Activated CD4-positive, alpha-beta memory T cell treated with anti-CD3 and anti-CD28 coated beads for 36 hours (primary cell): ENCODE results near the gene SLC38A6. TPM values are rescaled to one million over a fixed set of nuclear protein-coding genes. Genes with fewer than 3 reads are reported as not detected.
A peak's percentile ranks its signal among the peaks of the same experiment; 100 is the strongest.

ENCODE experiments used
- CTCF ChIA-PET: fragments of 350-600 bp; sonication (Branson Sonifier 250); formaldehyde crosslinking; loops from one replicate; lab custom pipeline; 2021; ENCODE audit warnings: antibody characterized with exemption, inconsistent platforms; lab: Charles Lee
- POLR2A ChIA-PET: fragments of 350-600 bp; sonication (Branson Sonifier 250); formaldehyde crosslinking; loops from one replicate; lab custom pipeline; 2021; ENCODE audit warnings: antibody characterized with exemption; lab: Charles Lee
- DNase-seq: peaks from one replicate; pipeline ENCODE4 v3.0.0-alpha.2; 2020
- H3K27ac Mint-ChIP-seq: one replicate; pipeline ENCODE4 v1.8.0; 2021; ENCODE audit warnings: mixed read lengths
- H3K27me3 Mint-ChIP-seq: one replicate; pipeline ENCODE4 v1.8.0; 2021; ENCODE audit warnings: mixed read lengths
- H3K36me3 Mint-ChIP-seq: one replicate; pipeline ENCODE4 v1.8.0; 2021; ENCODE audit warnings: mixed read lengths
- H3K4me1 Mint-ChIP-seq: one replicate; pipeline ENCODE4 v1.8.0; 2021; ENCODE audit warnings: low read depth, mixed read lengths
- H3K4me3 Mint-ChIP-seq: one replicate; pipeline ENCODE4 v1.8.0; 2021; ENCODE audit warnings: mild to moderate bottlenecking, mixed read lengths
- H3K9me3 Mint-ChIP-seq: one replicate; pipeline ENCODE4 v1.8.0; 2021; ENCODE audit warnings: mixed read lengths
- intact Hi-C: fragments of 100-400 bp; cut with micrococcal nuclease; formaldehyde crosslinking; loops from one replicate; pipeline ENCODE4 v1.15.1; 2023
- total RNA-seq, 2 experiments: library from RNA; stranded (reverse); gene quantifications; one replicate each; pipeline ENCODE4 v1.2.3, GENCODE V29; 2021

The SLC38A6 gene
- total RNA-seq, 2 experiments from 2014 or later, result 5.4 to 5.6 TPM

DNA sequence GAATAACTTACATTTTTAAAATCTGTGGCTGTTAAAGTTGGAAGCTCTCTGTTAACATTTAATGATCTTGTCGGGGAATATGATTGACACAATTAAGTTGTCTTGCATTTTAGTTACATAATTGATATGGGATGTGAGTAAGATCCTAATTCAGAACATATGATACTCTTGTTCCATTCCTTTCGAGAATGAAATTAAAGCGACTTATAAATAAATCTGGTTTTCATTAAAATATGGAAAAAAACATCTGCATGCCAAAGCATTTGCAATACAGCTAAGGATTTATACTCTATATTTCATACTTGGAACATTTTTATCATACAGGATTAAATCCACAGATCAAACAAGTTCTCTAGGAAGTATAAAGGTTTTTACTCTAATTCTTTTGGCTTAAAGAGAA lies 52.0 kb downstream of the SLC38A6 start:
- ChIA-PET CTCF (interaction anchor here (1.3 kb wide), 1 partner anchor 220 kb away, joined by 7 read pairs; no protein-coding TSS in a partner anchor), POLR2A (no interaction called here)
- Mint-ChIP-seq H3K4me3 (no peak overlapping the region), H3K4me1 (peaks cover 8% of the 10 kb centered on the region), H3K9me3 (no peaks in the 10 kb centered on the region), H3K27me3 (no peaks in the 10 kb centered on the region), H3K27ac (no peak overlapping the region), H3K36me3 (no peaks in the 10 kb centered on the region)
- intact Hi-C loops, result loop anchor here (5.0 kb wide), 1 partner anchor 144 kb away; no protein-coding TSS in a partner anchor
- no peak for DNase-seq

DNA sequence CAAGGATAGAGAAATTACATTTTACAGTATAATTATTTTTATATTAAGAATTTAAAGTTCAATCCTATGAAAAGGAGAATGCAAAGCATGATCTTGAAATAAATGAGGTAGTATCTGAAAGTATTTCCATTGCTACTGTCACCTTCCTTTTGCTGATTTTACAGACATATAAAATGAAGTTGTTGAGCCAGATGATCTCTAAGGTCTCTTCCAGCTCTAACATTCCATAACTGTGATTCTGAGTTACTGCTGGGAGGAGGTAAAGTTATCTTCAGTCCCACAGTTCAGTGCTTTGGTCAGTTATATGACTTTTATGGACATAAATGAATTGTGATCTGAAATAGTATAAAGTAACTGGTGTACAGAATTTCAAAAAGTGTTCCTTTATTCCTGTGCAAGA lies 52.8 kb downstream of the SLC38A6 start:
- intact Hi-C loops, result loop anchor here (5.0 kb wide), 1 partner anchor 143 kb away; no protein-coding TSS in a partner anchor
- POLR2A ChIA-PET, result no interaction called here

DNA sequence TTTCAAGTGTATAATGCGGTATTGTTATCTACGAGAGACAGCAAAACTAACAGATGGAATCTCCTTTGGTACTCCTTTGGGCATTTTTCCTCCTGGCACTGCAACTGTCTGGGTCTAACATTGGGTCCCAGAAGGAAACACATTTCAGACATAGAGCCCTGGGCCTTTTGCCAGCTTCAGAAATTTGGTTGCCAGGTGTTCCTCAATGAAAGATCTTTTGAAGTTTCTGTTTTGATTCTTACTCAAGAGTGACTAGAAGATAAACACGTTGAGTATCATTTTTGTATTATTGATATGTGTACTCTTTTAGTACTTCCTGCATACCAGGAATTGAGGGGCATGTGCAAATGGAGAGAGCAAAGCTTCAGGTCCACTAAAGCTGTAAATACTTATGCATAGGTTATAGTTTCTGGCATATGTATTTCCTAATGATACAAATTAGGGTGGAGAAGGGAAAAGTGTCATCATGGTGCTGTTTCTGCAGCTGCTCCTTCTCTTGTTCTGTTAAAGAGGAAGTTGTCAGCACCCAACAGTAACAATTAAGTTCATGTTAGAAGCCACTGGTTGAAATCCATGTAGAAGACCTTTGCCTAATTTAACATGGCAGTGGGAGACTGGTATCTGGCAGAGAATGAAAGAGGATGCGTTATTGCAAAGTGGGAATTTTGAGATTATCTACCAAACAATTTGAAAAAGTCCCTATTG lies 53.5 kb downstream of the SLC38A6 start:
- POLR2A ChIA-PET, result interaction anchor here (0.5 kb wide), 1 partner anchor 143 kb away, joined by 4 read pairs; no protein-coding TSS in a partner anchor
- H3K4me1 Mint-ChIP-seq, result peaks cover 8% of the 10 kb centered on the region
- no peak overlapping the region for H3K4me3 Mint-ChIP-seq
- H3K9me3 Mint-ChIP-seq, result no peaks in the 10 kb centered on the region
- H3K36me3 Mint-ChIP-seq, result no peaks in the 10 kb centered on the region
- no peak overlapping the region for H3K27ac Mint-ChIP-seq
- intact Hi-C loops, result loop anchor here (5.0 kb wide), 1 partner anchor 143 kb away; no protein-coding TSS in a partner anchor
- H3K27me3 Mint-ChIP-seq, result no peaks in the 10 kb centered on the region
- CTCF ChIA-PET, result interaction anchor here (1.4 kb wide), 1 partner anchor 9 kb away, joined by 5 read pairs; no protein-coding TSS in a partner anchor
- DNase-seq, result peak; percentile 36

More for the DNA sequence above, 52.8 kb downstream of the SLC38A6 start:
- Mint-ChIP-seq H3K27ac (no peak overlapping the region), H3K36me3 (no peaks in the 10 kb centered on the region), H3K9me3 (no peaks in the 10 kb centered on the region), H3K4me1 (peaks cover 8% of the 10 kb centered on the region), H3K4me3 (no peak overlapping the region), H3K27me3 (no peaks in the 10 kb centered on the region)
- CTCF ChIA-PET, result interaction anchor here (1.4 kb wide), 1 partner anchor 8 kb away, joined by 5 read pairs; no protein-coding TSS in a partner anchor
- DNase-seq, result no peak

DNA sequence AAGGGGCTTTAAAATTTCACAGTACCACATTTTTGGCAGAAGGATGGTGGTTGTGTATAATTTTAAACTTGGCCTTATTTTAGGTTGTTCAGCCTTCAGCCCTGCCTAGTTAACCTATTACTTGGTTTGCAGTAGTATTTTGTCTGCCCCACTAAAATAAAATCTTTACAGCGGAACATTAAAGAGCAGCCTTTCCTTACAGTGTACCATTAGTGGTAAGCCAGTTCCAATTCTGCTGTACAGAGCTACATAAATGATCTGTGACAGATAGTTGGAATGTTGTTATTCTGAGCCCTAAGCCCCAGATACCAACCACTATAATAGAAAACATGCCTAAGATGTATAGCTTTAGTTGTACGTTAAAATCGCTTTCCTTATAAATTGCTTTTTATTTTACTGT lies 56.2 kb downstream of the SLC38A6 start:
- no peaks in the 10 kb centered on the region for H3K9me3 Mint-ChIP-seq
- intact Hi-C loops, result no loop called here

DNA sequence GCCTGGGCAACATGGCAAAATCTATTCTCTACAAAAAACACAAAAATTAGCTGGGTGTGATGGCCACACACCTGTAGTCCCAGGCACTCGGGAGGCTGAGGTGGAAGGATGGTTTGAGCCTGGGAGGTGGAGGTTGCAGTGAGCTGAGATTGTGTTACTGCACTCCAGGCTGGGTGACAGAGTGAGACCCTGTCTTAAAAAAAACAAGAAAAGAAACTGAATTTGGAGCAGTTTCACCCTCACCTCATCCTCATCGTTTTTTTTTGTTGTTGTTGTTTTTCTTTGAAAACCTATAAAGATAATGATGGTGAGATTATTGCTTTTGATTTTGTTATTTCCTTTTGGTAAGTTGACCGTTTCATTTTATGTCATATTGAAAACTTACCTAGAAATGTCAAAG lies 60.7 kb downstream of the SLC38A6 start:
- DNase-seq, result no peak
- H3K9me3 Mint-ChIP-seq, result no peaks in the 10 kb centered on the region
- POLR2A ChIA-PET, result no interaction called here
- H3K4me3 Mint-ChIP-seq, result no peak overlapping the region
- CTCF ChIA-PET, result no interaction called here
- no peaks in the 10 kb centered on the region for H3K27me3 Mint-ChIP-seq
- intact Hi-C loops, result no loop called here
- H3K4me1 Mint-ChIP-seq, result peaks cover 2% of the 10 kb centered on the region
- no peaks in the 10 kb centered on the region for H3K36me3 Mint-ChIP-seq
- H3K27ac Mint-ChIP-seq, result no peak overlapping the region

More for the DNA sequence above, 56.2 kb downstream of the SLC38A6 start:
- peaks cover 10% of the 10 kb centered on the region for H3K4me1 Mint-ChIP-seq
- DNase-seq, result no peak
- POLR2A ChIA-PET, result no interaction called here
- CTCF ChIA-PET, result no interaction called here
- no peak overlapping the region for H3K27ac Mint-ChIP-seq
- H3K4me3 Mint-ChIP-seq, result no peak overlapping the region
- H3K36me3 Mint-ChIP-seq, result no peaks in the 10 kb centered on the region
- no peaks in the 10 kb centered on the region for H3K27me3 Mint-ChIP-seq

DNA sequence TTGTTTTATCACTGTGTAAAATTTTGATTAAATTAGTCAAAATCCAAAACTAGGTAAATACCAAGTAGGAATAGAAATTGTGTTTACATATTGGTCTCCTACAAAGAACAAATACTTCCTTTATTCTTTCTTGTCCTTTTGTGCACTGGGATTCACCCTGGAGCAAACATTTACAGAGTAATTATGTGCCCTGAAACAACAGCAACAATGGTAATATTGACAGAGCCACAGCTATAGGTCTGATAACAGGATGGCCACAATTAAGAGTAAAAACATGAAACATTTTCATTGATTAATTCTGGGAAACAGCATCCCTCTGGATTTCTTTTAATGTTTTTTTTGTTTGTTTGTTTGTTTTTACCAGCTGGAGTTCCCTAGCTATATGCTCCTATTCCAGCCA lies 61.2 kb downstream of the SLC38A6 start:
- DNase-seq, result no peak
- H3K27ac Mint-ChIP-seq, result no peak overlapping the region
- H3K36me3 Mint-ChIP-seq, result no peaks in the 10 kb centered on the region
- no peaks in the 10 kb centered on the region for H3K27me3 Mint-ChIP-seq
- intact Hi-C loops, result no loop called here
- ChIA-PET CTCF (interaction anchor here (0.9 kb wide), 1 partner anchor 16 kb away, joined by 3 read pairs; no protein-coding TSS in a partner anchor), POLR2A (no interaction called here)
- H3K4me3 Mint-ChIP-seq, result no peak overlapping the region
- no peaks in the 10 kb centered on the region for H3K9me3 Mint-ChIP-seq
- H3K4me1 Mint-ChIP-seq, result peaks cover 2% of the 10 kb centered on the region

DNA sequence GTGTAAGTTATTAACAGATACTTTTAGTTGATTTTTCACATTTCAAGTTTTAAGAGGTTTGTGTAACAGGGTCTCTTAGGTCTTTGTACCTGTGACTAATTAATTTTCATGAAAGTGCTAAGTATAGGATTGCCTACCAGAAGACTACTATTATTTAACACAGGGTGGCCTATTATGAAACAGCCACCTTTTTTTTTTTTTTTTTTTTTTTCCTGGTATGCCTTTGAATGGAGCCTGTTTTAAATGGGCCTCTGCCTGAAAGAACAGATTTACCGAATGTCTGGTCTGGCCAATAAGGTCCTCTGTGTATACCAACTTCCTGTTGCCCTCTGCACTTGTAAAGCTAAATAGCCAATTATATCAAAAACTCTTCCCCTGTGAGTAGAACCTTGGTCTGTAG lies 62.5 kb downstream of the SLC38A6 start:
- no peak overlapping the region for H3K27ac Mint-ChIP-seq
- H3K27me3 Mint-ChIP-seq, result no peaks in the 10 kb centered on the region
- ChIA-PET POLR2A (no interaction called here), CTCF (interaction anchor here (0.7 kb wide), 1 partner anchor 17 kb away, joined by 3 read pairs; no protein-coding TSS in a partner anchor)
- H3K4me3 Mint-ChIP-seq, result no peak overlapping the region
- no peaks in the 10 kb centered on the region for H3K9me3 Mint-ChIP-seq
- no peak for DNase-seq
- intact Hi-C loops, result no loop called here
- H3K4me1 Mint-ChIP-seq, result peaks cover 2% of the 10 kb centered on the region
- no peaks in the 10 kb centered on the region for H3K36me3 Mint-ChIP-seq

DNA sequence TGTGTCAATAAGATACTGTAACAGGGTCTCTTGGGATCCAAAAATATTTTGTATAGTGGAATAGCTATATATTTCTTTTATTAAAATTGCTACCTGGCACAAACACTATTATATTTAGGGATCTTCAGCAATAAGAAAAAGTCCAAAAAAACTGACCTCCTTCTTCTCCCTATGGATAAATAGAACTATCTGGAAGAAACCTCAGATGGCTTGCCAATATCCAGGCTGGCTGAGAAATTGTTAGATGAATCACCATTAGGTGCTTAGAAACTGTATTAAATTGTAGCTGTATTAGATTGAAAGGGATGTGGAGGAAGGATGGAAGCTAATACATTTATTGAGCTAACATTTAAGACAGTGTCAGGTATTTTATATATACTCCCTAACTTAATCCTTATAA lies 66.0 kb downstream of the SLC38A6 start:
- intact Hi-C loops, result no loop called here
- POLR2A ChIA-PET, result no interaction called here
- Mint-ChIP-seq H3K27me3 (no peaks in the 10 kb centered on the region), H3K27ac (no peak overlapping the region), H3K9me3 (no peaks in the 10 kb centered on the region), H3K4me3 (no peak overlapping the region), H3K4me1 (no peaks in the 10 kb centered on the region), H3K36me3 (no peaks in the 10 kb centered on the region)
- DNase-seq, result no peak
- CTCF ChIA-PET, result no interaction called here

DNA sequence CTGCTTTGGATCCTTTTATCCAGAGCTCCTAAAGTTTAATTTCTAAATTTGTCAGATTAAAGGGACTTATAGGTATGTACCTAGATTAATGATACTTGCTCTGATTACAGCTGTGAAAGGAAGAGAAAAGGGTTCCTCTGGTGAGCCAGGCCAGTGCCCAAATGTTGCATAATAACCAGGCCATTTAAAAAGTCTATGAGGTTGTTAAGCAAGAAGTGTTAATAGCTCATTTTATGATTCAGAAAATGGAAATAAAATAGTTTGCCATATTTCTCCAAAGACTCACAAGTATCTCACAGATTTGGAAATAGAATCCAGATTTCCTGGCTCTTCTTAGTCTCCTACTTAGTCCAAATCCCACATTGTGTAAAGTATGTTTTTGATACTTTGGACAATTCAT lies 67.6 kb downstream of the SLC38A6 start:
- Mint-ChIP-seq H3K4me1 (no peaks in the 10 kb centered on the region), H3K27ac (no peak overlapping the region), H3K9me3 (peaks cover 9% of the 10 kb centered on the region), H3K4me3 (no peak overlapping the region), H3K27me3 (no peaks in the 10 kb centered on the region), H3K36me3 (peaks cover 7% of the 10 kb centered on the region)
- intact Hi-C loops, result no loop called here
- ChIA-PET POLR2A (no interaction called here), CTCF (no interaction called here)
- no peak for DNase-seq

DNA sequence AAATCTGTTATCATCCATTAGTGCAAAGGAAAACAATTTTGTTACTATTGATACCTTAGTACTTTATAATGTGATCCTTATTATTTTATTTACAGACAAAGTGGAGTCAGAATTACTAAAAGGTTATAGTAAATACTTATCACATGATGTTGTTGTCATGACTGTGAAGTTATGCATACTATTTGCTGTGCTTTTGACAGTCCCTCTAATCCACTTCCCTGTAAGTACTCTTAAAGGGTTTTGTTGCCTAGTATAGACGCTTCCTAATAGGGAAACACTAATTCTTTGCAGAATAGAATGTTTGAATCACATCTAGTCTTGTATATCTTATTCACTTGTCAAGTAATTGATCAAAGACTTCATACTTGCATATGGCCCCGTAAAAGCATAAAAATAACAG lies 69.4 kb downstream of the SLC38A6 start:
- Mint-ChIP-seq H3K36me3 (peaks cover 14% of the 10 kb centered on the region), H3K27me3 (no peaks in the 10 kb centered on the region), H3K4me1 (no peaks in the 10 kb centered on the region), H3K27ac (no peak overlapping the region), H3K9me3 (peaks cover 11% of the 10 kb centered on the region), H3K4me3 (no peak overlapping the region)
- DNase-seq, result no peak
- ChIA-PET CTCF (no interaction called here), POLR2A (no interaction called here)
- intact Hi-C loops, result no loop called here

DNA sequence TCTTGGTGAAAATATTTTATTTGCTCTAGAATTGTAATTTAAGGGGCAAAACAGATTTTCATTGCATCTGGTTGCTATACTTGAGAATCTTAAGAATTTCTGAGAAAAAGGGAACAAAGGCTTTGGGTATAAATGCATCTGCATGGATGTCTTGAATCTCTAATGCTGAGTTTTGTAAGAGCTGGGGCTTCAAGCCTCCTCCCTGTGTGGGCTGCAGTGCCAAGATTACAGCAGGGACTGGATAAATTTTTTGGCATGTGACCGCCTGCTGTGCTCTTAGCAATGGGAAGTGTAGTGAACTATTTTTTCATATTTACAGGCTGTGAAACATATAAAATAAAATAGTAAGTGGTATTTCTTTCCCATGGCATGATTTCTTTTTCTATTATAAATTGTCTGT lies 70.0 kb downstream of the SLC38A6 start:
- ChIA-PET POLR2A (no interaction called here), CTCF (no interaction called here)
- Mint-ChIP-seq H3K9me3 (peaks cover 11% of the 10 kb centered on the region), H3K4me3 (no peak overlapping the region), H3K27me3 (no peaks in the 10 kb centered on the region), H3K4me1 (no peaks in the 10 kb centered on the region), H3K27ac (no peak overlapping the region), H3K36me3 (peaks cover 14% of the 10 kb centered on the region)
- DNase-seq, result no peak
- intact Hi-C loops, result no loop called here

DNA sequence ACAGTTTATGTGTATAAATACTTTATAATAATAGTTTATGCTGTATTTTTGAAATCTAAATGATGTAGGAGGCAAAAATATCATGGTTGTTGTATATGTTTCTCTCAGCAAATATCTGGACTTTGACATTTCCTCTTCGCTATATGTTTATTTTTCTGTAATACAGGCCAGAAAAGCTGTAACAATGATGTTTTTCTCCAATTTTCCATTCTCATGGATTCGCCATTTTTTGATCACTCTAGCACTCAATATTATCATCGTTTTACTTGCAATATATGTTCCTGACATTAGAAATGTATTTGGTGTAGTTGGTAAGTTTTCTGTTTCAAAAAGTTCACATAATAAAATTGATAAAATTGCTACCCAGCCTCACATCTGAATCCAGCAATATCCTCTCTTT lies 70.6 kb downstream of the SLC38A6 start:
- ChIA-PET POLR2A (no interaction called here), CTCF (no interaction called here)
- H3K4me1 Mint-ChIP-seq, result no peaks in the 10 kb centered on the region
- no peak overlapping the region for H3K27ac Mint-ChIP-seq
- H3K9me3 Mint-ChIP-seq, result peaks cover 11% of the 10 kb centered on the region
- no peak for DNase-seq
- peaks cover 14% of the 10 kb centered on the region for H3K36me3 Mint-ChIP-seq
- intact Hi-C loops, result no loop called here
- H3K4me3 Mint-ChIP-seq, result no peak overlapping the region
- H3K27me3 Mint-ChIP-seq, result no peaks in the 10 kb centered on the region

DNA sequence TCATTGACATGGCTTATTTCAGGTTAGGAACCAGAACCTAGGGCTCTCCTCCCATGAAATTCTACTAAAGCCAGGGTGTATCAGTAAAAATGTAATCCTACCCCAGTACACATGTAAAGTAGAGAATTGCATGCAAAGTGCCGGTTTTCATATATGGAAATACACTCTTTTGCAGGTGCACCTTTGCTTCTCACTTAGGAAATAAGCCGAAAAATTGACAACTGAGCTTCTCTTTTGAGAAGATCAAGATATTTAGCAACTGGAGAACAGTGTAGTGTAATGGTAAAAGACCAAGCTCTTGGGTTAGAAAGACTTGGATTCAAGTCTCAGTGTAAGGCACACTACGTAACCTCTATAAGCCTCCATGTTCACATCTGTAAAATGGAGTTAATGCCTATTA lies 82.4 kb downstream of the SLC38A6 start:
- no peak overlapping the region for H3K27ac Mint-ChIP-seq
- intact Hi-C loops, result no loop called here
- DNase-seq, result no peak
- POLR2A ChIA-PET, result no interaction called here
- H3K27me3 Mint-ChIP-seq, result no peaks in the 10 kb centered on the region
- CTCF ChIA-PET, result interaction anchor here (1.0 kb wide), 1 partner anchor 438 kb away, joined by 3 read pairs; no protein-coding TSS in a partner anchor
- no peaks in the 10 kb centered on the region for H3K4me1 Mint-ChIP-seq
- peaks cover 2% of the 10 kb centered on the region for H3K9me3 Mint-ChIP-seq
- no peak overlapping the region for H3K4me3 Mint-ChIP-seq
- peaks cover 7% of the 10 kb centered on the region for H3K36me3 Mint-ChIP-seq
